K562 (cell line): Measurements from ENCODE around the gene MYBPHL. TPM values are rescaled to one million over a fixed set of nuclear protein-coding genes. Genes with fewer than 3 reads are reported as not detected.

Experiments
- CHAMP1 ChIP-seq: fragments of 450-650 bp; IDR thresholded peaks from 2 replicates; pipeline ENCODE4 v1.6.1; 2016; ENCODE audit warnings: mild to moderate bottlenecking
- DNMT1 ChIP-seq: fragments of 450-650 bp; IDR thresholded peaks from 2 replicates; pipeline ENCODE4 v1.6.1; 2016; ENCODE audit warnings: antibody characterized with exemption, mild to moderate bottlenecking
- E2F3 ChIP-seq: fragments of 250-450 bp; sonication (Bioruptor Pico); IDR thresholded peaks from 2 replicates; pipeline ENCODE4 v1.4.0; 2020; ENCODE audit warnings: mild to moderate bottlenecking
- FIP1L1 ChIP-seq: fragments of 200-400 bp; formaldehyde crosslinking; IDR thresholded peaks from 2 replicates; pipeline ENCODE4 v1.6.1; 2018; ENCODE audit warnings: mild to moderate bottlenecking, low read depth, low read length; ENCODE audit not compliant: poor library complexity, severe bottlenecking
- GABPB1 ChIP-seq: sonication (generic); formaldehyde crosslinking; IDR thresholded peaks from 2 replicates; pipeline ENCODE4 v1.8.0; 2022; ENCODE audit warnings: mild to moderate bottlenecking, missing genetic modification reagents
- GTF2A2 ChIP-seq: IDR thresholded peaks from 2 replicates; pipeline ENCODE4 v1.6.1; 2016; ENCODE audit warnings: mild to moderate bottlenecking, missing genetic modification characterization, missing compliant biosample characterization
- GTF3C2 ChIP-seq: IDR thresholded peaks from 3 replicates; pipeline ENCODE4 v1.6.1; 2011; ENCODE audit warnings: borderline replicate concordance, mild to moderate bottlenecking, moderate library complexity; ENCODE audit not compliant: insufficient read length; ENCODE audit errors: extremely low read depth
- HCFC1 ChIP-seq: IDR thresholded peaks from 2 replicates; pipeline ENCODE4 v1.6.1; 2012; ENCODE audit warnings: low read depth, low read length, improper control_type of control experiment
- PPARD ChIP-seq: fragments of 250-450 bp; sonication (Bioruptor Pico); IDR thresholded peaks from 2 replicates; pipeline ENCODE4 v1.8.0; 2022; ENCODE audit warnings: inconsistent platforms, mild to moderate bottlenecking, moderate library complexity
- ZBTB40 ChIP-seq, 2 experiments: fragments of 450-650 bp in 1 of 2; sonication (generic) in 1 of 2; formaldehyde crosslinking in 1 of 2; IDR thresholded peaks; 2 replicates each; pipeline versions ENCODE4 v1.7.1 to v1.9.0; 2016 to 2022; ENCODE audit warnings: inconsistent platforms in 1 of 2, mild to moderate bottlenecking in 1 of 2, missing genetic modification reagents in 1 of 2
- ZNF133 ChIP-seq: fragments of 250-450 bp; sonication (Bioruptor Pico); IDR thresholded peaks from 2 replicates; pipeline ENCODE4 v1.4.0; 2020; ENCODE audit warnings: mild to moderate bottlenecking
- ZNF436 ChIP-seq: fragments of 250-450, 450-650 bp; sonication (Bioruptor Pico); formaldehyde crosslinking; IDR thresholded peaks from 2 replicates; pipeline ENCODE4 v1.7.0; 2020; ENCODE audit warnings: mild to moderate bottlenecking
- ZNF445 ChIP-seq: fragments of 250-450 bp; sonication (Bioruptor Pico); IDR thresholded peaks from 2 replicates; pipeline ENCODE4 v1.4.0; 2020; ENCODE audit warnings: low read depth, mild to moderate bottlenecking, moderate library complexity
- polyA plus RNA-seq, 8 experiments: library from polyadenylated mRNA; depleted of rRNA in 4 of 8; stranded (reverse) in 5 of 8; unstranded in 3 of 8; fragments of >200 nt; fragmentation: Nextera tagmentation in 2 of 8; fragmentation: Illumina TruSeq in 1 of 8; extraction: Ambion mirVana in 2 of 8; extraction: Trizol in 1 of 8; gene quantifications; 2 replicates each; pipeline versions ENCODE4 v1.2.1 to v1.2.3, GENCODE V29; 2011 to 2014; ENCODE audit warnings: inconsistent platforms in 1 of 8, missing spikeins in 1 of 8
- total RNA-seq, 7 experiments: library from RNA; depleted of rRNA in 6 of 7; stranded (reverse); fragments of >200 nt in 6 of 7; fragmentation: Illumina TruSeq in 2 of 7; extraction: Trizol in 2 of 7; gene quantifications; 2 replicates each; pipeline versions ENCODE4 v1.2.1 to v1.2.3, GENCODE V29; 2011 to 2021; ENCODE audit warnings: low replicate concordance in 1 of 7

Gene MYBPHL
- total and polyA plus RNA-seq, 9 of the 15 experiments (the other 6 are each of a cell fraction or from before 2014, with no cell fraction given), result 0.20 to 1.9 (median 0.33) TPM

- TF ChIP-seq HCFC1 (no peak), GTF2A2 (no peak), GTF3C2 (no peak), ZNF436 (CRISPR knock-in tag) (no peak), DNMT1 (no peak), CHAMP1 (no peak), GABPB1 (CRISPR knock-in tag) (no peak), E2F3 (CRISPR knock-in tag) (no peak), PPARD (no peak), FIP1L1 (no peak), ZNF133 (CRISPR knock-in tag) (no peak), ZNF445 (CRISPR knock-in tag) (no peak), ZBTB40 (IDR thresholded peaks at IDR 0.05) (no peak), ZBTB40 (CRISPR knock-in tag; IDR thresholded peaks at IDR 0.05) (no peak)
These were observed 15.8 kb downstream of the MYBPHL start (continued) for GRCh38 chr1:109290998-109291397.
